Gastroesophageal sphincter (tissue), 2 donors: ENCODE results near the gene ARL14EP.

ENCODE experiments used
- POLR2A ChIP-seq, 2 donors: fragments of 450-650 bp; IDR thresholded peaks; one replicate each; pipeline ENCODE4 v1.6.1; 2017; ENCODE audit warnings: antibody characterized with exemption in 2 of 2, mild to moderate bottlenecking in 2 of 2, moderate library complexity in 1 of 2
- POLR2AphosphoS5 ChIP-seq: sonication (generic); formaldehyde crosslinking; IDR thresholded peaks from one replicate; pipeline ENCODE4 v1.6.1; 2017; ENCODE audit warnings: antibody characterized with exemption

DNA sequence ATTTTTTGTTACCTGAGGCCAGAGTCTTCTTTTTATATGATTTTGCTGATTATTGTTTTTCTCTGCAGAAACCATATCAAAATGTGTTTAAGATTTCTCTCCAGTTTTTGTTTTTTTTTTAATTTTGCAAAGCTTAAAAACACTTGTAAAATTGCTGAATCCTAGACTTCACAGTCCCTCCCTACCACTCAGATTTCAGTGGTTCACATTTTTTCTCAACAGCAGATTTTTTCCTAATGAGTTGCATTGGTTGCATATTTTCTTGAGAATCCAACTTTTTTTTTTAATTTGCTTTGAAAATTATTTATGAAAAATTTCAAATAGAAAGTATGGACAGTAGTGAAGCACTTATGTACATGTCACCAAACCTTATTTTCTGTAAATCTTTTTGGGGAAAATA, 5.8 kb downstream of the ARL14EP start:
- TF ChIP-seq POLR2AphosphoS5 (no peak), POLR2A (IDR thresholded peaks at IDR 0.05) (no peak)
